HG02938 (cell line): ENCODE results near the gene IFIH1.
A peak's percentile ranks its signal among the peaks of the same experiment; 100 is the strongest.

ENCODE experiments used
- ATAC-seq: cut with Tn5 transposase; IDR thresholded peaks from one replicate; pipeline ENCODE4 v1.9.1; 2021; ENCODE audit warnings: mild to moderate bottlenecking, moderate library complexity; ENCODE audit not compliant: unreplicated experiment

IFIH1 gene

DNA sequence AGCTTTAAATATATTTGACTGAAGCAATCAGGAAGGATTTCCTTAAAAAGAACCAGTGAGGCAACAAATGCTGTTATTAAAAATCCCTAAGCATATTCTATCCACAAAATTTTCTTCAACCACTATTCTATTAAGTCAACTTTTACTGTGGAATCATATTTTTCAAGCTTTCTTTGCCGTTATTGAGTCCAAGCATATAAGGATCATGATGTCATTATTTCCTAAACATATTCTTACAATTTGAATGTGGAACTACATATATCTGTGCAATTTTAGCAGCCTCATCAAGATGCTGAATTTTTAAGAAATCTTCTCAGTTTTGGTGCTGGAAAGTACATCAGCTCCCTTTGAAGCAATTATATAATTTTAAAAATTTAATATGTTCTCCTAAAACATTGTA is 5.6 kb downstream of the IFIH1 start:
- ATAC-seq: no peak

DNA sequence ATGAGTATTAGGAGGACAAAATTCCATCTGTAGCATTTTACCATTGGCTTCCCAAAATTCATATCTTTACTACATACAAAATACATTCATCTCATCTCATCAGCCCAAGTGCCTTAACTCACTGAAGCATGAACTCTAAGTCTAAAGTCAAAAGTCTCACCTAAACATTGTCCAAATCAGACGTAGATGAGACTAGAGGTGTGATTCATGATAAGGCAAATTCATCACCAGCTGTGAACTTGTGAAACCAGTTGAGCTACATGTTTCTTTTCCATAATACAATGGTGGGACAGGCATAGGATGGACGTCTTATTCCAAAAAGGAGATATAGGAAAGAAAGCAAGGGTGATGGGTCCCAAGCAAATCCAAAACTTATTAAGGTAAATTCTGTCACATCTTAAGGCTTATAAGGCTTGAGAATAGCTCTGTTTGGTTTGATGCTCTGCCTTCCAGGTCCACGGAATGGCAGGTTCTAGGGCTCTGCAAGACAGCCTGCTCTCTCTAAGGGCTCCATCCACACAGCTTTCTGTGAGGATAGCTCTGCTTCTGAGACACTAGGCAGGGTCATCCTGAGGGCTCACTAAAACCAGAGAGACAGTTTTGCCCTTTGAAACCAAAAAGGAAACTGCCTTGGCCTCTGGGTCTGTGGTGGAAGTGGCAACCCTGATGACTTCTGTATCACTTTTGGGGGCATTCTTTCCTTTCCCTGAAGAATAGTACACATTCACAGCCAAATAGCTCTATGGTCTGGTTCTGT is 9.6 kb downstream of the IFIH1 start:
- ATAC-seq: peak; percentile 44

DNA sequence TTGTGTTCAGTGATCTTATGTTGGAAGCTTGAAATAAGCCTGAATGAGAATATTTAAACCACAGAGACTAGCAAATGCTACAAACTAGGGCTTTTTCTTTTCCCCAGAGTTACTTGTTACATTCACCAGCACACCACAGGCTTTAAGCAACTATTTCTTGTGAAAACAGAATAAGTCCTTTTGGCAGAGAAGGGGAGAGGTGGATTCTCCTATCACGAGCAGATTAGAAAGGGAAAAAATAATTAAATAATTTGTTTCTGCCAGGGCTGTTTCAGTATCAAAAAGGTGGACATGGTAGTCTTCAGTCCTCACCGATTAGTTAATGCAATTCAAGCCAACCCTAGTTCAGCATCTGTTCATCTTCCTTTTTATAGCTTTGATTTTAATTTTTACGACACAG is 12.6 kb downstream of the IFIH1 start:
- ATAC-seq: no peak

DNA sequence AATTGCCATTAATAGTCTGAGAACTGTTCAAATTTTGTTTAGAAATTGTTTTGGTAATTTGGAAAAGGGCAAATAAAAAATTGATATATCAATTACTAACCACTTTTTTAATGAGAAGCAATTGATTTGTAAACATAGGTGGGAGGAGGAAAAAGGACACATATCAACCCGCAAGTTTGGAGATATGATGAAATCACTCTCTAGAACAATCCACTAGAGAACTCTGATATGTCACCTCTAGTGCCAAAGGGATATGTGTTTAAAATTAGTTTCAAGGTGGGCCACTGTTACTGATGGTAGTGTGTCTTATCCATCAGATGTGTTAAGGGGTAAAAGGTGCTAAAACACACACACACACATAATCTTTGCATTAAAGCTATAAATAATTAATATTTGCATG is 16.6 kb downstream of the IFIH1 start:
- ATAC-seq: no peak

DNA sequence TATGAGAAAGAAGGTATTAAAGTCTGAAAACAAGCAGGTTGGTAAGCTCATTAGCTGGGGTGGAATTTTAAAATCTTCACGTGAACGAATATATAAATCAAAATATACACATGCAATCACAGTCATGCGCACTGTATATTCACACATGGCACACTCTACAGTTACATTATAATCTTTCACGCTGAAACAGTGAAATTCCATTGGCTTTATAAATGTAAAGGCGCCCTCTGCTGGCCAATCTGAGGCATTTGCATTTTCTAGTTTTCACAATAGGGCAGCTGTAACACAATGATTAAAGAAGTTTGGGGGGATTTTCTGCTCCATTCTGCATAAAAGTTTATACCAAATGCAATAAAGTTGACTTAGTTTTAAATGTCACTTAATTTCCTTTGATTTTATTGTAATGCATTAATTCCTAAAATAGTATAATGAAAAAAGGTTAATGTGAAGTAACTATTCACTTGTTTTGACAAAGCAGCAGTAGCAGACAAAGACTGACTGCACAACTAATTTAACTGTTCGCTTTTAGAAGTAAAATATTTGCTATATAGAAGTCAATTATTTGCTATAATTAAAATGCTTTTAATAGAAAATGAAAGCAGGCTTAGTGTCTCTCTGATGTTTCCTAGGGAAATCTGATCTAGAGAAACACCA is 17.2 kb downstream of the IFIH1 start:
- ATAC-seq: peak; percentile 74

DNA sequence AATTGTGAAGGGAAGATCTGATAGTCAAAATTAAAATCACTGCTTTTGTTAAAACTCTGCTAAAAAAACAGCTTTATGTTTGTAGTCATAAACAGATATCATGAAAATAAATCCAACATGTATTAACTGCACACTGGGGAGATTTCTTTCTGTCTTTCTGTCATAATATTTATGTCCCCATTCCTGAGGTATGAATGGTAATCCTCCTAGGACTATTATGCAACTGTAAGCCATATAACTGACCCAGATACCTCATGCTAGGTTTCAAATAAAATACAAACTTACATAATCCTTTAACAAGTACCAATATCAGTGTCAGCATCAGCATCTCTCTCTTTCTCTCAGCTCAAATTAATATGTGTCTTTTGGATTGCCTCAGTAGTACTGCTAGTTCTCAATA is 18.2 kb downstream of the IFIH1 start:
- no peak for ATAC-seq

DNA sequence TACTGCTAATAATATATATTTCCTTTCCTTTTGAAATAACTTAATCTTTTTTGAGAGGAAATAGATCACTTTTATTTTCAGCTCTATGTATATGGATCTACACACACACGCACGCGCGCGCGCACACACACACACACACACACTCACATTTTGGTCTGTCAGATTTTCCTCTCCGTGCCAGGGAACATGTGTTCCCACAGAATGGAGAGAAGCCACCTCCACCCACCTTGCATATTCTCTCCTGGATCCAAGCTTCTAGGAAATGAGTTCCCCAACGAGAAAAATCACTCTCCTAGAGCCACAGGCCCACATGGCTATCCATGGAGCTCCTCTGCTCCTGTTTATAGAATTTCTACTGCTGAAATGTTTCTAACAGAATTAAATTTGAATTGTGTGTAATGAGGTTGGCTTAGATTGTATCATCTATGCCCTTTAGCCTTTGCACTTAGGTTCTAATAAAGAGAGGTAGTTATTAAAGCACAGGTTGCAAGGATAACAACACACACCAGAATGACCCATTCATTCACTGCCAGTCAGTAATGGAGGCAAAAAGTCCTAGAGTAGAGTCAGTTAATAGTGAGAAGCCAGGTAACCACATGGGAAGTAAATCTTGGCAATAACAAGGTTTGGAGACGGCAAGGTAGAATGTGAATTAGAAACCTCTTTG is 19.7 kb downstream of the IFIH1 start:
- ATAC-seq: no peak

DNA sequence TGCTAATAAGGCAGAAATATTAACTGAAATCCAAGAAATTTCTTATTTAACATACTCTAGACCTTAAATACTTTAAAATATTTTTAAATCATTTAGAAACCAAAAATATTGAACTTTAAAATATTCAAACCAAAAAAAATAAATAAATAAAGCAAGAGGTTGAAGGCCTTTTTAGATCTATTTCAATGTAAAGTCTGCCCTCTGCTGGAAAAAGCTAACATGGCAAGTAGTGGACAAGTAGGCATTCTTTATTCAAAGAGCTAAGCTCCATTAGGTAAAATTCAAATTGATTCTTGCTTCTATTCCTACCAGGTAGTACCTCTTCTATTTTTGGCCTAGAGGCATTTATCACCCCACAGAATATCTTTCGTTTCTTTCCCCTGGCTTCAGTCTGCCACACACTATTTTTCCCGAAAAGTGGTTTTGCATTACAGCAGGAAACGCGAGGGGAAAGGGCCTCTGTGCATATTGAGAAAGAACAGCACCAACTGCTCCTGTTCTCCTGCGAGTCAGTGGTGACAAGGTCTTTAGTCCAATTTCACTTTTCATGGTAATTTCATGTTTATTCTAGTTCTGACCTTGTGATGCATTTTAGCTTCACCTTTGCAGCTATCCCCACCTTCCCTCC is 20.4 kb downstream of the IFIH1 start:
- ATAC-seq: peak; percentile 62

DNA sequence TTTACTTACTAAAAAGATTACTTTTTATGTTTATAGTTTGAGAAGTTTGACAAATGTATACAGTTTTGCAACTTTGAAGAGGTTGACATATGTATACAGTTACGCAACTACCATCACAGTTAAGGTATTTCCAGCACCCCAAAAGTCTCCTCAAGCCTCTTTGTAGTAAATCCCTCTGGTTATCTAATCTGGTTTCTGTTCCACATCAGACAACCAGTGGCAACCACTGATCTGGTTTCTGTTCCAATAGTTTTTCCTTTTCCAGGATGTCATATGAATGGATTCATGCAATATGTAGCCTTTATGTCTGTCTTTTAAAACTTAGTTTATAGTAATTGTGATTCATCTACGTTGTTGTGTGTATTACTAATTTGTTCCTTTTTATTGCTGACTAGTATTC is 23.5 kb downstream of the IFIH1 start:
- no peak for ATAC-seq

DNA sequence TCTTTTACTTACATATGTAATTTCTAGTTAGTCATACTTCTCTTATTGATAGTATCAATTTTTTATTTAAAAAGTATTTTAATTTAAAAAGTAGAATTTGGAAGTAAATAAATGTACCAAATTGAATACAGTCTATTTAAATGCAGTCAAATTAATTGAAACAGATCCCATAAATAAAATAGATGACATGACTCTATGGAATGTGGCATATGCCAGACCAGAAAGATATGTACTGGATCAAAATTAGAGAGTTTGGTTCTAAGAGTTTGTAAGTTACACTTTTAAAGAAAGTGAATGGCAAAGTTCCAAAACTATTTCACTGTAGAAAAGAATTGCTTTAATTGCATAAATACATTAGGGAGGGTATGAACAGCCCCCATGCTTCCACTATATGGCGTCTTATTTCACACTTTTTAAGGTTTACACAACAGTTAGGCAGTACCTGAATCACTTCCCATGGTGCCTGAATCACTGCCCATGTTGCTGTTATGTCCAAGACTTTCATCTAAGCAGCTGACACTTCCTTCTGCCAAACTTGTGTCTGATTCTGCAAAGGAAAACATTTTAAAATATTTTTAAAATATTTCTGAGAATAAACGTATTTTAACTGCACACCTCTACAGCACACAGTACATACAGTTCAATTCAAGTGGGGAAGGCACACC is 25.2 kb downstream of the IFIH1 start:
- ATAC-seq: no peak

DNA sequence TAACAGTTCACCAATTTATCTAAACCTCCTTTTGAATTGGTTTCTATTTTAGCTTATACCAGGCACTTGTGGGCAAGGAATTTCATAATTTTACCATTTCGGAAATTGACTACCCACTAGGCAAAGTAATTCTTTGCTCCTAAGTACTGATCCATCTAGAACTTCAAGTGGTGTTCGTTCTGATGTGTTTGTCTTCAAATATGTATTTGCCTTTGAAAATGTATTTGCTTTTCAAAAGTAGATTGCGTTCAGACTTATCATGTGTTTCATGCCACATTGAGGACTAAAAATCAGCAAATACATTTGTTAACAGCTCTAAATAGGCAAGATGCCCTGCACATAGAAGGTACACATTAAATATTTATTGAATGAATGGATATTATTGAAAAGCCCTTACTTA is 26.7 kb downstream of the IFIH1 start:
- ATAC-seq: no peak

DNA sequence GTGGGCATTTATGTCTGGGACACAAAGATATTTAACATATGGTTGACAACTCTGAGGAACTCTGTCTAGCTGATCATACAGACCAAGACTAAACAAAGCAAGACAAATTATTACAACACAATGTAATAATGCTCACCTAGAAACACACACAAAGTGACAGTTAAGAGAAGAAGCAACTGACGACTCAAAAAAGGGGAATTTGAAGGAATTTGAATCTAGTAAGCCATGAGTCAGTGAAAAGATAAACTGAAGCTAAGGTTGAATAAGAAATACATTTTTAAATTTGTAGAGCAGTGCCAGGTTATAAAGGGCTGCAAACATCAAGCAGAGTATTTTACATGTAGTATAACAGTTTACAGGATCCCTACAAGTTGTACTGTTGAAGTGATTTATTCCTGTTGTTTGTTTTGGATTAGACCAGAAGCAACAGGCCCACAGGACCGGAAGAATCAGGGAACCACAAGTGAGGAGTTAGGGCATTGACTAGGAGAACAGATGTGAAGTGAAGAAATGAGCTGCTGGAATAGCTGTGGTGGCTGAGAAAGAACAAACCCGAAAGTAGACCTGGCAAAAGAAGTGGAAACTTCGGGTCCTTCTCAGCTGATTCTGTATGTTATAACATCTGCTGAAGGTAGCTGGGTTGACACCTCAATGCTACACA is 35.6 kb downstream of the IFIH1 start:
- no peak for ATAC-seq

DNA sequence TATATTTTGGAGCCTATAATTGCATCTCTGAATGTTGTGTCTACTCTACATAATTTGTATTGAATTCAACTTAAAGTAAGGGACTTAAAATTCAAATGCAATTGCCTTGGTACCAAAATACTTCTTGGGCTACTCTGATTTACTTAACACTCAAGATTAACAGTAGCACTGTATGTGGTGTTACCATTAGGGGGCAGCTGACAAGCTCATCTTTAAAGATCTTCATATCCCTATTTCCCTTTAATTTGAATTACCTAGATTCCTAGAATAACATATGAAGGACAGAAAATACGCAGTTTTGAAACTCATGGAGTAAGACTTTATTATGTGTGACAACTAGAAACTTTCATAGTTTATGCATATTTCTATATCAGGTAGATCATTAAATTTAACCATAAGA is 37.8 kb downstream of the IFIH1 start:
- ATAC-seq: no peak

DNA sequence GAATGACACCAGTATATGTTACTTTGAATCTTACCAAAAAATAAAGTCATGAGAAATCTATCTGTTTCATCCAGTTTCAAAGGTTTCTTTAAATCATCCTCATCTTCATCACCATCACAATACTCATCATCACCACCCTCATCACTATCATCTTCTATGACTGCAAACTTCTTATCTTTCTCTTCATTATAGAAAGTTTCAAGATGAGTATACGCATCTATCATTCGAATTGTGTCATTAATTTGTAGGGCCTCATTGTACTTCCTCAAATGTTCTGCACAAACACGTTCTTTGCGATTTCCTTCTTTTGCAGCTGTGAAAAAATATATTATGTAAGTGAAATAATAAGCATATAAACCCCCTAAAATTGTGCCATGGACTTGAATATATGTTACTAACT is 41.1 kb downstream of the IFIH1 start:
- ATAC-seq: no peak

DNA sequence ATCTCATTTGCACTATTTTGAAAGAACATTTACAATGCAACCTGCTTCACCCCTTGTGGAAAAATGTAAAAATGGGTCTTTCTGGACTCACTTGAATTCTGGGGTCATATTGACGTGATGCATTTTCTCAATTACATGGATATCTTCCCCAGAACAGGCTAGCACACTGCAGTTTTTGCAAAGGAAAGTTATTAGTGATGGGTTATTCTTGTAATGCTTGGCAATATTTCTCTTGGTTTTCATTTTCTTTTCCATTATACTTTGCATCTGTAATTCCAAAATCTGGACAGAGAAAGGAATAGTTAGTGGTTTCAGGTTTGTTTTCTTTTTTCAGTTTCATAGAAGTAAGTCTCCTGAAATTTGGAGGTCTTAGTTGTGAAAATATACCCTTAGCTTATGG is 50.5 kb downstream of the IFIH1 start:
- no peak for ATAC-seq

DNA sequence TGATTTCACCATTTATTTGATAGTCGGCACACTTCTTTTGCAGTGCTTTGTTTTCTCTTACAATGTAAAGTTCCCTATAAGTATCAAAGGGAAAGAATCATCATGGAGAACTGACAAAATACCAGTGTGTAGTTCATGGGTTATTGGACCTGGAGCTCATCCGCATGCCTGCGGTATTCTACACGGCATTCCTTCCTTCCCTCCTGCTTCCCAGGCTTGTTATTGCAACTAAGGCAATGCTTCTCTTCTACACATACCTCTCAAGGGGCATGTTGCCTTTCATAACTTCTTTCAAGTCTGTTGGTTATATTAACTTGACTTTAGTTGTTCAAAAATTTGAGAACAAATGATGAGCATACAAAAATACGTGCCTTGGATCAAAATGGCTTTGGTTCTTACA is 51.0 kb downstream of the IFIH1 start:
- no peak for ATAC-seq

DNA sequence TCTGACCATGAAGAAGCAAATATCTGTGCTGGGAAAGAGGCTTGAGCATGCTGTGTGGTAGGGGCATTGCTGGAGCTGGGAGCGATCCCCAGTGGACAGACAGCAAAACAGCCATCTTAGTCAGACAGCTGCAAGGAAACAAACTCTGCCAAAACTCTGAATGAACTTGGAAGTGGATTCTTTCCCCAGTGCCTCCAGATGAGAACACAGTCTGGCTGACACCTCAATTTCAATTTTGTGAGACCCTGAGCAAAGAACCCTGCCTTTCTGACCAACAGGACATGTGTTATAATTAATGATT is 52.1 kb downstream of the IFIH1 start:
- ATAC-seq: no peak

DNA sequence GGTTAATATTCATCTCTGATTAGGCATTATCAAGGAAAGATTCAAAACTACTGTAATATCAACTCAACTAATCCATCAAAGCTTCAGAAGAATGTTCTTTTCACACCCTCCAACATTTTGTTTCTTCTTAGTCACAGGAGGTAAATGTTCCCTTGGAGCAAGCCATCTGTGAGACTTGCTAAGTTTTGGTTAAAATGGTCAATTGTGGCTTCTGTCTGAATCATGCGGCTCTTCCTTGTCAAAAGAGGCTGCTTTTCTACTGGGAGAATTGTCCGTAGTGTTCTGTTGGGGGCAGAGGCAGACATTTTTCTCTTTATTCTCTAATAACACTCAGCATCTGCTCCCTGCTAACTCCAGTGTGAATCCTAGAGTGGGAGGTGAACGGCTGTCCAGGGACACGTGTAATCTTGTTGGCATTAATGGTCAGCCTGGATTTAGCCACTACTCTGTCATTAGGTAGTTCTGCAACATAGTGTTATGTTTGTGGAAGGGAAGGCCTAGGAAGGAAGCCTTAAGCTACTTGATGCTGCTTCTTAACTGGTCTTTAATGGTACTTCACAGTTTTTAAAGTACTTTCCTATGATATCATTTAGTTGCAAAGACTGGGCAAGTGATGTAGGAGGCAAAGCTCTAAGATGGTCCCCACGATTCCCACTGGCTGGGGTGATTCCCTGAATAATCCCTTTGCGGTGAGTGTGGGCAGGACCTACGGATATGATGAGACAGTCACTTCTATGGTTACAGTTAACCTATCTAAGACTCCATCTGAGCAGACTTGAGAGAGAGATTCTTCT is 52.6 kb downstream of the IFIH1 start:
- ATAC-seq: no peak

DNA sequence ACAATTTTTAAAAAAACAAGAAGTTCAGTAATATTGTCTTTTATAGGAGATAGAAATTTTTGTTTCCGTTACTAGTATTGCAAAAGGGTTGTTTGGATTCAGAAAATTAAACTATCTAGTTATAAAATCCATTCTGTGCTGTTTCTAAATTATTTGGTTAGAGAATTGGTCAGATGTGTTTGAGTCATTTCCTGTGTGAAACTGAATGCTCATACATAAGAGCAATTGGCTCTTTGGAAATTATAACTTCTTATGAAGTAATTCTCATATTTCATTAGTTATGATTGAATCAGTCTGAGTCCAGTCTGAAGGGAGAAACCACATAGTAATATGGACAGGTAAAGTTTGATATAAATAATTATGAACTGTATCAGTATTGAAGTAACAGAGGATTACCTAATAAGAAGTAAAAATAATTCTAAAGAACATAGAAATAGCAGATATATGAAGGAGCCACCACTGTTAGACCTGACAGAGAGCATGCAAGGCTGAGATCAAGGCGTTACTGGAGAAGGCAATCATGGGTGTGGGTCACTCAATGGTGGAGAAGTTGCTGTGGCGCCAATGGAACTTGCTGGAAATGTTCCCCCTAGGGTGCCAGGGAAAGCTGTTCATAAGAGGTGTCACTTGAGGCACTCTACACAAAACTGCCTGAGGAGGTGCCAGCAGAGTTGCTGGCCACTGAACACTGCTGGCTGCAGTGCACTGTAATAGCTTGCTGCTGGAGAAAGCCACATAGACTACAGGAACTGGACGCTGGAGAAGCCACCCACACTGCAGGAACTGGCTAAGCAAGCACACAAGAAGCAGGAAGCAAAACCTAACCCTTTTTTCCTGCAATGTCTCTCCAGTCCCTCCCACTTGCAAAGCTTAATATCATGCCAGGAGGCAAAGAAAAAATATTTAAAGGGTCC is 57.2 kb downstream of the IFIH1 start:
- ATAC-seq: peak; percentile 70
